GM12872 (cell line): ENCODE results near the gene POU2F2.

Experiments used
- TF ChIP-seq, protein P1 (sequence below): IDR thresholded peaks from 3 replicates; pipeline ENCODE4 v1.5.1; 2011; ENCODE audit warnings: low read depth, mild to moderate bottlenecking, low read length, moderate library complexity; ENCODE audit not compliant: insufficient read depth

POU2F2 gene

DNA sequence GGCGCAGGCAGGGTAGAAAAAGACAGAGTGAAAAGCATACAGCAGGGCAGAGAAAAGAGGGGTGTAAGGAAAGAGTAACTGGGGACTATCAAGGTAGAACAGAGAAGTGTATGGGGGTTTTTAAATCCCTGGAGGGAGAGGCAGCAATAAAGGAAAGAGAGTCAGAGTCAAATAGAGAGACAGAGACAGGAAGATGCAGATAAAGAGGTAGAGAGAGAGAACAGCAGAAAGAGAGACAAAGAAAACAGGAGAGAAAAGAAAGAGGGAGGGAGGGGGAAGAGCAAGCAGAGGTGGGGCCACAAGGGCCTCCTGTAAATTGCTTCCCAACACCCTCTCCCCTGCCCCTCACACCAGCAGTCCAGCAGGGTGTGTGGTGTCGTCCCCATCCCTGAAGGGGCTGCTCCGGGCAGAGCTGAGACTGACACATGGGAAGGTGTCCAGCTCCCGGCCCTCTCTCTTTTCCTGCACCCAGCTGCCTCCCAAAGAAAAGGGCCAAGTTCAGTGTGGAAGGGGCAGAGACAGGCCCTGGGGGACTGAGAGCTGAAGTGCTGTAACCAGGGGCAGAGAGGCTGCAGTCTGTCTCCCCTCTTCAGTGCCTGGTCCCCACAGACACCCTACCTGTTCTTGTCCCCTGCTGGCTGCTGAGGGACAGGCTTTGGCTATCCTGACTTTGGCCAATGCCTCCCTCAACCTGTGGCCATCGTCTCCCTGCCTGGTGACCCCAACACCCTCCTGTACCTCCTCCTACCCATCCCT is 17.4 kb upstream of the POU2F2 start:
- TF ChIP-seq, protein P1, sequence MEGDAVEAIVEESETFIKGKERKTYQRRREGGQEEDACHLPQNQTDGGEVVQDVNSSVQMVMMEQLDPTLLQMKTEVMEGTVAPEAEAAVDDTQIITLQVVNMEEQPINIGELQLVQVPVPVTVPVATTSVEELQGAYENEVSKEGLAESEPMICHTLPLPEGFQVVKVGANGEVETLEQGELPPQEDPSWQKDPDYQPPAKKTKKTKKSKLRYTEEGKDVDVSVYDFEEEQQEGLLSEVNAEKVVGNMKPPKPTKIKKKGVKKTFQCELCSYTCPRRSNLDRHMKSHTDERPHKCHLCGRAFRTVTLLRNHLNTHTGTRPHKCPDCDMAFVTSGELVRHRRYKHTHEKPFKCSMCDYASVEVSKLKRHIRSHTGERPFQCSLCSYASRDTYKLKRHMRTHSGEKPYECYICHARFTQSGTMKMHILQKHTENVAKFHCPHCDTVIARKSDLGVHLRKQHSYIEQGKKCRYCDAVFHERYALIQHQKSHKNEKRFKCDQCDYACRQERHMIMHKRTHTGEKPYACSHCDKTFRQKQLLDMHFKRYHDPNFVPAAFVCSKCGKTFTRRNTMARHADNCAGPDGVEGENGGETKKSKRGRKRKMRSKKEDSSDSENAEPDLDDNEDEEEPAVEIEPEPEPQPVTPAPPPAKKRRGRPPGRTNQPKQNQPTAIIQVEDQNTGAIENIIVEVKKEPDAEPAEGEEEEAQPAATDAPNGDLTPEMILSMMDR = no peak

DNA sequence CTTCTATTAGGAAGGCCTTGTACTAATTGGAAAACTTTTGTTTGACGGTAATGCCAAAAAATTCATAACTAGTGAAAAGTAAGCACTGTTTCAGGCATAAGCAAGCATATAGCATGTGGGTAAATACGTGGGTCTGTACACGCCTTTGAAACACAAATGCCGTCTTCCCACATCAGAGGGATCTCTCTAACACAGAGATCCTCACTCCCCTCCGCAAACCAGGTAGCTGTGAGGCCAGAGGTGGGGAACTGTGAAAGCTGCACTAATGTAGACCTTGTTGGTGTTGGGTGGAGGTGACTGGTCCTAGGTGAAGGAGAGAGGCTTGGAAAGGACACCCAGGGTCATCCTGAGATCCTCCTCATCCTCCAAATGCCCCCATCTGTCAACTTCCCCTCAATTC is 16.0 kb upstream of the POU2F2 start:
- TF ChIP-seq, protein P1 = no peak

DNA sequence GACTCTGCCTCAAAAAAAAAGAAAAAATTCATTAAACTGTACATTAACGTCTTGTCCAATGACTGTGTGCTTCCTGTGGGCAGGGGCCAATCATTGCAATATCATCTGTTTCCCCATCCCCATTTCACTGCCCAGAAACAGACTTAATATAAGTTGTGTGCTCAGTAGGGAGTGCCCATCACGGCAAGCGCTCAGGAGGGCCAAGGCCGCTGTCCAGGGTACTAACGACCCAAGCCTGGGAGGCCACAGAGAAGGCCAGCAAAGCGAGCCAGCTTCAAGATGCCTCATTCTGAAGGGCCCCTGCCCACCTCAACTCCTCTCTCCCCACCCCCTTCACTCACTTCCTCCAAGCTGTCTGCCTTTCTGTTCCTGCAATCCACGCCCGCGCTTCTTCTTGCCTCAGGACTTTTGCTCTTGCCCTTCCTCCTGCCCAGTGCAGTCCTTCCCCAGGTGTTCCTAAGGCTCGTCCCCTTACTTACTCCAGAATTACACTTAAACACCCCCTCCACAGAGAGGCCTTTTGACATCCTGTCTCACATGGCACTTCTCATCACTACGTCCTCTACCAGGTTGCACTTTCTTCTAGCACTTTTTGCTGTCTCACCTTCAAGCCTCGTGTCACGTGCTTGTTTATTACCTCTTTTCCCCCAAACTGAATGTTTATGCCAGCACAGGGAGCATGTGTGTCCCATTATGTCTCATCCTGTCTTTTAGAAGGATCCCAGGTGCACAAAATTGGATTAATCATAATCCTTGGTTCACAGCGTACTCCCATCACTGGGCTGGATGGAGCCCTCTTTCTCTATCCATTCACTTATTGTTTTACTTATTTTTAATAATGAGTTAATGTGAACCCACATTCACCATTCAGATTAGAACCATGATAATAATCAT is 11.3 kb upstream of the POU2F2 start:
- TF ChIP-seq, protein P1 = no peak

DNA sequence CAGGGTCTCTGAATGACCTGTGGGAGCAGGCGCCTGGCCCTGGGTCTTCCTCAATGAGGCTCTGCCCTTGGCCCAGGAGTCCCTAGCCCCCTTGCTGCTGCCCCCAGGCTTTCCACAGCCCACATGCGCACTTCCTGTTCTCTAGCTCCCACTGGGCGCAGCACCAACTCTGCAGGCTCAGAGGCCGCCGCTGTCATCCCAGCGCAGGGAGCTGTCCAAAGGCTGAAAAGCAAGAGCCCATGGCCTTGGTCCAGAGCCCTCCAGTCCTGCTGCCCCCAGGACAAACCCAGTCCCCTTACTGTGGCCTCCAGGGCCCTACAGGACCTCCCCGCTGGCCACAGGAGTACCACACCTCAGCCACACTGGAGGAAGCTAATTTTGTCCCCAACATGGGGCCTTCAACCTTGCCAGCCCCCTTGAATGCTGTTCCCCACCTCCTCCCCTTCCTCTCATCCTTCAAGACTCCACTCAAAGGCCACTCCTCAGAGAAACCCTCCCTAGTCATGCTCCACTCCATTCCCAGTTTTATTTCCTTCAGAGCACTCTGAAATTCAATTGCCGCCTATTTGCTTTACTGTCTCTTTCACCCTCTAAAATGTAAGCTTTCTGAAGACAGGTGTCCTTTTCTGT is 8.0 kb upstream of the POU2F2 start:
- TF ChIP-seq, protein P1 = no peak

DNA sequence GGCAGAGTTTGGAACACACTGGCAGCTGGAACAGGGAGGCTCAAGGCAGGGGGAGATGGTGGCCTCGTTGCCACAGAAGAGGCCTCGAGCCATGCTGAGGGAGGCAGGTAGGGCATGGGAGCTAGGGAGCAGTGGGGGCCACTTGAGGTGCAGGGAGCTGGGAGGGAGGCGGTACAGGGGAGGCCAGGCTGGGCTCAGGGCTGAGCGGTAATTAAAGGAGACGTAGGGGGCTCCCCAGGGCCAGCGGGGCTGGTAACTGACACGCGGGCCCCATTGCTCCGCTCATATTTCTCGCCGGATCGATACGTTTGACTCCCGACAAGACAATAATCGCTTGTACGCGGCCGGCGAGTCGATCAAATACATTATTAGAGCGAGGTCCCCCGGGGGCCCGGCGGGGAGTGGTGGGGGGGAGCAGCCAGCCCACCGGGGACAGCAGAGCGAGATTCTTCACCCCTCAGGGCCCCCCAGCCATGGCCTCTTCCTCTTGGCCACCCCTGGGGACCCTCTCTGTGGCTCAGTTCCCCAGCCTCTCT is 2.4 kb upstream of the POU2F2 start:
- TF ChIP-seq, protein P1 = no peak

DNA sequence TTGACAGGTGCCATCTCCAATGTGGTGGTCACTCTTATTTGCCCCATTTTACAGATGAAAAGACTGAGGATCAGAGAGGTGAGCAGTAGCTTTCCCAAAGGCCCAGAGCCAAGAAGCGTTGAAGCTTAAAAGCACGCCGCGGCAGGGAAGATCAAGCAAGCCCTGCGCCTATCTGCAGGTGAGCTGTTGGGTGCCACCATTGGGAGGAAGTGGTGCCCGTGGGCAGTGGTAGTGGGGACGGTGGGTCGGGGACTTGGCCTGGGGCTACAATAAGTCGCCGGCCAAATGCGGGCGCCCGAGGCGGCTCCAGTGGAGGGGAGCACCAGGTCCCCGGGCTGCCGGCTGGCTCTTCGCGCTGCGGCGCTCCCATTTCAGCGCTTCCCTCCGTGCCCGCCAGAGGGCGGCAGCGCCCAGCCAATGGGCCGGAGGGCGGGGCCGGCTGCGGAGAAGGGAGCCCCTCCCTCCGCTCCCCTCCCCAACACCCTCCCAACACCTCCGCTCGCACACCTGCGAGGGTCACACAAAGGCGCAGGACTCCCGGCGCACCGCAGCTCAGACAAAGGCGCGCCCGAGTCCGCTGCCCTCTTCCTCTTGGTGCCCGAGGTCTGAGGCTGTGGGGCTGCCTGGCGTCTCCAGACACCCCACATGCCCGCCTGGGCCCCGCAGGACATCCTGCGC is 744 bp upstream of the POU2F2 start:
- TF ChIP-seq, protein P1 = peak; percentile 90
